CD4-positive, alpha-beta T cell treated with Interleukin-15 for 4 hours (primary cell): ENCODE measurements around the gene SNAP25.

Source experiments
- DNase-seq: peaks from one replicate; pipeline ENCODE4 v3.0.0-alpha.2; 2020; ENCODE audit warnings: low spot score

SNAP25 gene

DNA sequence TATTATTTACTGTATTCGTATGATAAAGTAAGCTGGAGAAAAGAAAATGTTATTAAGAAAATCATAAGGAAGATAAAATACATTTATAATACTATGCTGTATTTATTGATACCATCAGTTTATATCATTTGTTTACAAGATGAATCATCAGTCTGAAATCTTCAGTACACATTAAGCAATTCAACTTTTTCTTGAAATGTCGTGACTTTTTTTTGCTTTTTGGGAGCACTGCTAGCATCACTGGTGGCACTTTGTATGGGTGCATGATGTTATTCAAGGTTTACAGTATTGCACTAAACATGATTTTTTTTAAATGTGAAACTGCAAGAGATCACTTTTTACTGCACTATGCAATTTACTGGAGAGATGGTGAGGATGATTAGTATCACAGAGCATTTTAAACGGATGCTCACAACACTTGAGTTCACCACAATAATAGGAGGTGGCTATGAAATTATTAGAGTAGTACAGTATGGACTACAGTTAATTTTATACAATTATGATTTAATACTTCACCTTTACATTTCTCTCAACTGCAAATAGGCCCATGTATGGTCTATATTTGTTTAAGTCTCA lies 85.9 kb downstream of the SNAP25 start:
- DNase-seq, result no peak

DNA sequence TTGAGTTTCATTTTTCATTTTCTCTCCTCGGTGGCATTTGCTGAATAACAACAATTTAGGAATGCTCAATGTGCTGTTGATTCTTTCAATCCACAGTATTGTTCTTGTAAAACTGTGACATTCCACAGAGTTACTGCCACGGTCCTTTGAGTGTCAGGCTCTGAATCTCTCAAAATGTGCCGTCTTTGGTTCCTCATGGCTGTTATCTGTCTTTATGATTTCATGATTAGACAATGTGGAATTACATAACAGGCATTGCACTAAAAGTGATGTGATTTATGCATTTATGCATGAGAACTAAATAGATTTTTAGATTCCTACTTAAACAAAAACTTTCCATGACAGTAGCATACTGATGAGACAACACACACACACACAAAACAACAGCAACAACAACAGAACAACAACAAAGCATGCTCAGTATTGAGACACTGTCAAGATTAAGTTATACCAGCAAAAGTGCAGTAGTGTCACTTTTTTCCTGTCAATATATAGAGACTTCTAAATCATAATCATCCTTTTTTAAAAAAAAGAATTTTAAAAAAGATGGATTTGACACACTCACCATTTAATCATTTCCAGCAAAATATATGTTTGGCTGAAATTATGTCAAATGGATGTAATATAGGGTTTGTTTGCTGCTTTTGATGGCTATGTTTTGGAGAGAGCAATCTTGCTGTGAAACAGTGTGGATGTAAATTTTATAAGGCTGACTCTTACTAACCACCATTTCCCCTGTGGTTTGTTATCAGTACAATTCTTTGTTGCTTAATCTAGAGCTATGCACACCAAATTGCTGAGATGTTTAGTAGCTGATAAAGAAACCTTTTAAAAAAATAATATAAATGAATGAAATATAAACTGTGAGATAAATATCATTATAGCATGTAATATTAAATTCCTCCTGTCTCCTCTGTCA lies 88.1 kb downstream of the SNAP25 start:
- peak; percentile 7 for DNase-seq

DNA sequence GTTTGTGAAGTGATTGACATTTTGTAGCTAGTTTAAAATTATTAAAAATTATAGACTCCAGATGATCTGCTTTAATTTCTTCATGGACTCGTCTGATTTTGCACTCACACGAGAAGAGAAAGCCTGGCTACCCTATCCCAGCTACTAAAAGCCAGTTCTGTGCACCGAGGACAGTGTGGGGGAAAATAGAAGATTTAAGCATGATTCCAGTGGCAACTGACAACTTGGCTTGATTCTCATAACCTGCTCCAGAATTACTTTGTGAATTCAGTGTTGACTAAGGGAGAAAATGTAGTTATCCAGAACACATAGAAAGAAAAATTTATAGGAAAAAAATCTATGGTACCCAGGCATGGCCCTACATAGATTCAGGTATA lies 88.7 kb downstream of the SNAP25 start:
- no peak for DNase-seq

- DNase-seq, result no peak
Measured at GRCh38 chr20:10308652-10309051, 90.0 kb downstream of the SNAP25 start.

DNA sequence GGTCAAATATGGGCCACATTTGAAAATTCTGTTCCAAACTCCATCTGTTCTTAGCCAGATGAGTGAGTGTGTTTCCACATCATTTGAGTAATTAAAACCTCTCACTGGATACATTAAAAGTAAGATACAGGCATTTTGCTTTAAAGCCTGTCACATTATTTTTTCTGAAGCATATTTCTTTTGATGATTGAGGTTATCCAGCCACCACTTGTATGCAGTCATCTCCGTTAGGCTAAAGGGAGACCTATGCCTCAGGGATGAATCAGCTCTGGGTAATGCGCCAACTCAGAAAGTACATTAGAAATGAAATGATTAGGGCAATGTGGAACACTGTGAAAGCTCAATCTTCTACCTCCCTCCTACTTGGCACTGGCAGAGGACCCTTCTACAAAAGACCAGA lies 90.7 kb downstream of the SNAP25 start:
- no peak for DNase-seq

DNA sequence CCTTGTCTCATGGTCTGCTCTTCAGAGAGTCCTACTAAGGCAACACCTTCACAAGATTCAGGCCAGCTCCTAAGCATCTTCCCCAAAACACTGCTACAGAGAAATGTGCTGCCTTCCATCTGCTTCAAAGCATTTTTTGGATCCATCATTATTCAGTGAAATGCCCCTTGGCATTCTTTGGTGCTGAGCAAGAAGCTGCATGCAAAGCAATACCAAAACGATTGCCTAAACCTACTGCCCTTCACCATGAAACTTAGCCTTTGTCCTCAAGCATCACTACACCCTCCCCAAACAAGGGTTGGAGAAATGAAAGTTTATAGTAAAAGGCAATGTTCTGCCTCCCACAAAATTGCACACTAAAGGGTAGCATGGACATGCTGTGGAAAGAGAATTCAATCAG lies 93.5 kb downstream of the SNAP25 start:
- DNase-seq, result no peak

- DNase-seq, result no peak
Measured at GRCh38 chr20:10313215-10313614, 94.6 kb downstream of the SNAP25 start.

GRCh38 chr20:10313701-10314100 lies 95.1 kb downstream of the SNAP25 start:
- DNase-seq, result no peak

- DNase-seq, result no peak
Measured at GRCh38 chr20:10314198-10314597, 95.6 kb downstream of the SNAP25 start.

DNA sequence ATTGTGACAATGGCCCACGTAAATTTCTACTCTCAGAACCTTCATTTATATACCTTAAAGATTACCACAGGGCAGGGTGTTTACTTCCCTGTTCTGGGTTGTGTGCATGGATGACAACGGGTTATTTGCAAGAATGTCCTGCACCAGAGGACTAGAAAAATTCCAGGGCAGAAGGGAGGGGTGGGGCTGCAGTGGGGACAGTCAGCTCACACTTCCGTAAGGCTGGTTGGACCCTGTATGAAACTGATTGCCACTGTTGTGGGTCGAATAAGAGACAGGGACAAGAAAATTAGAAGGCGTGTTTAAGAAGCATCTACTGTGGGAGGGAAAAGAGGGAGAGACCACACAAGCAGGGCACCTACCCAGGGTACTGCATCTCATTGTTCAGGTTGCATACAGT lies 96.5 kb downstream of the SNAP25 start:
- DNase-seq, result no peak

DNA sequence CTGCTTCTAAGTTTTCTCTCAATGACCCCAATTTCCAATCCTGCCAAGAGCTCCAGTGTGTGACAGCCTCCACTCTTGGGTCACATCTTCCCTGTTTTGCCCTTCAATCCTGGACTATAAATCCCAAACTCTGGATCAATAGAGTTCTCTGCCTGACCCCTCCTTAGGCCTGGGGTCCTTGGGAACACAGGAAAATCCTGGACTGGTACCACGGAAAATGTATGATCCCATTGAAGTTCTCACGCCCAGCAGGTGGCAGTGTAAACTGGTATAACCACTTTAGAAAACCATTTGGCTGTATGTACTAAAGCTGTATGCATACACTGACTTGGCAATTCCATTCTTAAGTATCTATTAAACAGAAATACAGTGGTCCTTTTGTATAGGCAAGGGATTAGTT lies 98.0 kb downstream of the SNAP25 start:
- peak; percentile 5 for DNase-seq

GRCh38 chr20:10318291-10319024 lies 99.8 kb downstream of the SNAP25 start:
- no peak for DNase-seq

DNA sequence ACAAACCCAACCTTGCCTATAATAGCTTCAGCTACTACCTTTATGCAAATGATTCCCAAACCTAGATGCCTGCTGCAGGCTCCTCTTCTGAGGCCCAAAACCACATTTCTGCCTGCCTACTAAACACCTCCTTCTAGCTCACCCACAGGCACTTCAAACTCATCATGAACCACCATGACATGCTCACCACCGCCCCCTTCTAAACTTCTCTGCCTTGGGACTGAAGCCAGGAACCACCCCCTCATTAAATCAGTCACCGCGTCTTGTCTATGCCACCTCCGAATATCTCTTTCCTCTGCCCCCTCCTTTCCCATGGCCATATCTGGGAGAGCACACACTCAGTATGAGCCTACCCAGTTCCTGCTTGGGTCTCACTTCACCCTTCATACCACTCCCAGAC lies 101.2 kb downstream of the SNAP25 start:
- DNase-seq, result no peak

DNA sequence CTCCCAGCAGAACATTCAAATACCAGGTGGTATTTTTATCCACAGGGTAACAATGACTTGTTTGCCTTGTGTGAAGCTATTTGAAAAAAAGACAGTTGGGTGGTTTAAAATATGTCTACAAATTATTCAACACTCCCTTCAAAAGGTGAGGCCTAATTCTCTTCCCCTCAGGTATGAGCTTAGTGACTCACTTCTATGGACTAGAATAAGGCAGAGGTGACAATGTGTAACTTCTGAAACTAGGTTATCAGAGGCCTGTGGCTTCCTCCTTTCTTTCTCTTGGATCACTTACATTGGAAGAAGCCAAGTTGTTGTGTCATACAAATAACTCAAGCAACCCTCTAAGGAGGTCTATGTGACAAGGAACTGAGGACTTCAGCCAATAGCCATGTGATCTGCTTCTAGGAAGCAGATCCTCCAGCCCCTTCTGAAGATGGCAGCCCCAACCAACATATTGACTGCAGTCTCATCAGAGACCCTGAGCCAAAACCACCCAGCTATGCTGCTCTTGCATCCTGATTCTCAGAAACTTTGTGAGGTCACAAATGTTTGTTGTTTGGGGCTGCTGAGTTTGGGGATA lies 102.6 kb downstream of the SNAP25 start:
- no peak for DNase-seq

GRCh38 chr20:10322073-10323012 lies 103.7 kb downstream of the SNAP25 start:
- DNase-seq, result no peak

- DNase-seq, result no peak
Measured at GRCh38 chr20:10323729-10324128, 105.1 kb downstream of the SNAP25 start.

- no peak for DNase-seq
Measured at GRCh38 chr20:10324198-10324847, 105.7 kb downstream of the SNAP25 start.

DNA sequence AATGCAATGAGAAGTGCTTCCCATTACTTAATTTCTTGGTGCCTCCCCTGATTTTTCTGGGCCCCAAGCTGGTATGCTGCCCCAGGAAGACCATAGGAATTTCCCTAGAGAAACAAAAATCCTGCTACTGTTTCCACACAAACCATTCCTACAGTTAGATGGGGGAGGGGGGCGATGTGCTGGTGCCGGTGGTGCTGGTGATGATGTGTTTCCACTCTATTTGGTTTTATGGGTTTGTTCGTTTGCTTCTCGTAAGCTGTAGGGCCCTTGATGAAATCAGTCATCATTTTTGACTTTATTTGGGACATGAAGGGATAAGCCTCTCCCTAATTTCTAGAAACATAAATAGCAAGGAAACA lies 110.2 kb downstream of the SNAP25 start:
- DNase-seq, result no peak

- no peak for DNase-seq
Measured at GRCh38 chr20:10329387-10330005, 110.9 kb downstream of the SNAP25 start.

DNA sequence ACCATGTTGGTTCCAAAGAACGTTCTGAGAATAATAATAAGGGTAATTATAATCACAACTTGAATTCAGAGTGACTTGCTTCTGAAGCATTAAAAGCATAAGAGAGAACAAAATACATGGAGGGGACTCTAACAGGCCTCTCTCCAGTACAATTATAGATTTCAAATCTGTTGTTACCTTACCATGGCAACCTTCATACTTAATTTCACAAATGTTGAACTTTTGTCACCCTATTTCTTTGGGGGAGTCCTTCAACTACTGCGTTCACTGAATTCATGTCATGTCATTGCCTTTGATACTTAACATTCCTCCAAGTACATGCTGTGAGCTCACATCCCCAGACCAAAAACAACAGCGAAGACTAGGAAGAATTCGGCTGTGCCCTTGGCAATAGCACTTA lies 111.4 kb downstream of the SNAP25 start:
- DNase-seq, result no peak
